GM21423 (cell line): Measurements from ENCODE around the gene ELMO1.
A peak's percentile ranks its signal among the peaks of the same experiment; 100 is the strongest.

Experiments used
- ATAC-seq: cut with Tn5 transposase; IDR thresholded peaks from one replicate; pipeline ENCODE4 v1.9.1; 2021; ENCODE audit warnings: mild to moderate bottlenecking, moderate library complexity; ENCODE audit not compliant: unreplicated experiment

ELMO1 gene

DNA sequence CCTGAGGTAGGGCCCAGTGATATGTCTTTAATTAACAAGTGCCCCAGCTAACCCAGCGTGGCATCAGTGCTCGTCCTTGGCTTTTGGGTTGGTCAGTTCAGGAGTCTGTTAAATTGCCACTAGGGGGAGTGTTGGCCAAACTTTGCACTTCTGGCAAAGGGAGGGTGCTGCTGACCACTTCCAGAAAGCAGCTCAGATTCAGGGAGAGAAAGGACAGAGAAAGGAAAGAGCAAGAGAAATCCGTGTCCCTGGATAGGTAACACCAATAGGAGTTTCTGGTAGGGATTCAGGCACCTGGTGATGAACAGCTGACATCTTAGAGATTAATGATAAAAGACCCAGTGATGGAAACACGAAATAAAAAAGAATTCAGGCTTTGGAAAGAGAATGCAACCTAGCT is 481.3 kb downstream of the ELMO1 start:
- ATAC-seq = no peak

DNA sequence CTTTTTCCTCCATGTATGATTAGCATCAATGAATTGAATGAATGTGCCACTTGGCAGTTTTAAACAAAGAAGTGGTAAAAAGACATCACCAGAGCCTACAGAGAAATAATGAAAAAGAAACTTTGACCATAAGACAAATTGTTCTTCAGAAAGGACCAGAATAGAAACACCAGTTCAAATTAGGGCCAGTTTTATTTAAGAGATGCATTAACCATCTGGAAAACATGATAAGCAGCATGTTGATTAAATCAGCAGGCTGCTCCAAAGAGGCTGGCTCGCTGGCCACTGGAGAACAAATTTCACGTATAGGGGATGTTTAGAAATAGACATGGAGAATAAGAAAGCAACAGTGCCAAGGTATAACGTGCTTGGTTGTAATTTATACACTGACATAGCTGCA is 482.0 kb downstream of the ELMO1 start:
- no peak for ATAC-seq

DNA sequence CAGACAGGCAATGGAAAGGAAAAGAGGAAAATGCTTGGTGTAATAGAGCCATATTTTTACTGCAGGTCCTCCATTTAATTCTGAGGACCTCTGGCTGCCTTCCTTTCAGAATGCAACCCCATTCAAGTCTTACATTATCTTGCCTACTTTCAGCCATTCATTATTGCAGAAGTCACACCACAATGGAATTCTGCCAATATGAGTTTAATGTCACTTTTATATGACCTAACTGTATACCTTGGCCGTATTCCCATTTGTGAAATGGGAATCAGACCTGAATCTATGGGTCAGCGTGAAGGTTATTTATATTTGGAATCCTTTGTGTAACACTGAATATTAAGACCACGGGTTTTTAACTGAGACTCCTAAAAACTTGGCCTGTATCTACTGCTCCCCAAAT is 482.6 kb downstream of the ELMO1 start:
- ATAC-seq = no peak

DNA sequence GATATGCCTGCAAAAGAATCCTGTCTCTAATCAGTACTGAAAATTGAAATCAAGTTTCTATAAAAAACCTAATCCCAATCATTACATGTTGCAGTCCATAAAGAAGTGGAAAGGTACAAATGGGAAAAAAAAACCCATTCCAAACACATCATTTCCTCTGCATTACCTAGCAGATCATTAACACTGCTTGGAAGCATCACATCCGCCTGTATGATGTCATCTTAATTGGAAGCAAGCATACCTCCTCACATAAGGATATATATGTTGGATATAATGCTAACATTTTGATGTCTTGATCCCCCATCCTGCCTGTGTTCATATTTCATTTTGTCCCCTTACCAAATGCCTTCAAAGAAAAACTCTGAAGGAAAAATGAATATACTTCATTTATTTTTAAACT is 483.0 kb downstream of the ELMO1 start:
- ATAC-seq = no peak

DNA sequence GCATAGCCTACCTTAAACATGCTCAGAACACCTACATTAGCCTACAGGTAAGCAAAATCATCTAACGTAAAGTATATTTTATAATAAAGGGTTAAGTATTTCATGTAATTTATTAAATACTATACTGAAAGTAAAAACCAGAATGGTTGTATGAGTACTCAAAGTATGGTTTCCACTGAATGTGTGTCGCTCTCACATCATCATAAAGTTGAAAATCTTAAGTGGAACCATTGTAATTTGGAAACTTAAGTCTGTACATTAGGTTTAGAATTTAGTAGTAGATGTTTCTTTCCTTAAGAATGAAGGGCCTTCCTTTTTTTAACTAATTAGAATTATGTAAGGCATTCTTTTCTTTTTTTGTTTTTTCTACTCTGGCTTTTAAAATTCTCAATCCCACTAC is 484.4 kb downstream of the ELMO1 start:
- ATAC-seq = no peak

DNA sequence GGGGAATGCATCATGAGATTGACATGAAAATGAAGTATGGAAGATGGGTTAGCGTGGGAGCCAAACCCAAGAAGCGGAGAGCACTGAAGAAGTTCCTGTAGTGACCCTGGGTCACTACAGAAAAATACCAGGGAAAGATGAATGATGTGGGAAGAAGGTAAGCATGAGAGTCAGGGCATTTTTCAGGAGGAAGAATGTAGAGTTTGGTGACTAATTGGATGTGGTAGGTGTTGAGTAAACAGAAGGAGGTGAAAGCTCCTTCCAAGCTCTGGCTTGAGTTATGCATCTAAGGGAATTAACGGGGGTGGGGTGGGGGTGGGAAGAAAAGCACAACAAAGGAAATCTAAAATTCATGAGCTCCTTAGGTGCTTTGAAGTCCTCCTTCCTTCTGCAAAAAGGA is 486.3 kb downstream of the ELMO1 start:
- ATAC-seq = no peak

DNA sequence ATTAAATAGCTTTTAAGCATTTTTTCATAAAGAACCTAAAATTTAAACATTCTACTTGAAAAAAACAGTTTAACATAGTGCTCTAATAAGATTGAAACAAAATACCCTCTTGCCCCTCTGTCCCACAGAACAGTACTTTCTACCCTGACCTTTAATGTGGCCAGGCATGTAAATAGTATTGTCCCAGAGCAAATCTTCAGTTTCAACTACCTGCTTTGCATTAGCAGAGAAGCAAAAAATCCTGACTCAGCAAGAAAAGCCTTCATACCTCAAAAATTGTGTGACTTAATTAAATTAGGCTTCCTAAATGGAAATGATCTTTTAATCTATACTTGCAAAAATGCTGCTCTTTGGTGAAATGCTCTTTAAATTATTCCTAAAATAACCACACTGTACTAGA is 487.0 kb downstream of the ELMO1 start:
- ATAC-seq = no peak

DNA sequence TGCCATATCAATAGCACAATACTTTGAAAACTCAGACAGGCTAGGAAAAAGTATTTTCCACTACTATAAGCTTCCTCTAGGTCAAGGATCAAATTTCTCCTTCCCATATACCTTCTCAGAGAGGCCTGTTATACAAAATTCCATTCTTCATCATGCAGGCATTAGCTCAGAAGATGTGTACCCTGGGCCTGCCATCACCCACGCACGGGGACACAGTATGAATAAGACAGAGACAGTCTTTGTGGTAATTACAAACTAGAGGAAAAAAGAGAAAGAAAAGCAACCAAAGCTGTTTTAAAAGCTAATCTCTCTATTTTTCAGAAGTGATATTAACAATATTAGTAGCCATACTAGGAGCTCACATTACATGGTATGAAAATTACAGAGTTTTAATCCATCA is 487.6 kb downstream of the ELMO1 start:
- no peak for ATAC-seq

DNA sequence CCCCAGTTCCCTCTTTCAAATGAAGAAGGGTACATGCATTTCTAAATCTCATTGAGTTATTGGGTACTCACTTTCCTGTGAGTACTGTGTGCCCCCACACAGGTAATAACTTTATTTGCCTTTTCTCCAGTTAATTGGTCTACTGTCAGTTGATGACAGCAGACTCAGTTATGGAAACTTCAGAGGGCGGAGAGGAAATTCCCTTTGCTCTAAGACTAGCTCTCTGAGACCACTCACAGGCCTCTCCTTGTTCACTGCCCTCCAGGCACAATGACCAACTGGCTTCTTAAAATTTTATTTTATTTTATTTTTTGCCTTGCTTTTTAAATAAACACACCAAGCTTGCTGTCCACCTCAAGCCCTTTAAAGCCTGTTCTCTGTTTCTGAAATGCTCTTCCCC is 488.6 kb downstream of the ELMO1 start:
- ATAC-seq = no peak

DNA sequence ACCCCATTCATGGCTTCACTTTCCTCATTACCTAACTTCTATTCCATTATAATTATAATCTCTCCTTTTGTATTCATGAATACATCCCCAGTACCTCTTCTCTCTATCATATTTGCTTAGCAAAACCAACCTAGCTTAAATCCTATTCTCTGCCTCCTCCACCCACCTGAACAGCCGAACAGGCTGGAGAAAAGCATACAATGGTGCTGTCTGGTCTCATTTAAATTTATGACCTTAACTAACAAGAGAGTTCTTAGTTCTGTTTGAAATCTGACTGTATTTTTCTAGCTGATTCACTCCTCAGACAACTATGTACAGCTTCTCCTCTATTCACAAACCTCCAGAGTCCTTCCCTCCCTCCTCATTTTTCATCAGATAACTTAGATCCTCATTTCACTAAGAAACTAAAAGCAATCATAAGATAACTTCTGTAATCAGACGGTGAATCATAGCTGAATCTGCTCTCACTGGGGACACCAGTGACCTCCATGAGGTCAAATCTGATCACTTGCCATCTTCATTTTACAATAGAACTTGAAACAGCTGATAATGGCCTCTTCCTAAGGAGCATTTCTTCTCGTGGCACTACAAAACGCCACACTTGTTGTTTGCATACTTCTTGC is 490.4 kb downstream of the ELMO1 start:
- no peak for ATAC-seq

DNA sequence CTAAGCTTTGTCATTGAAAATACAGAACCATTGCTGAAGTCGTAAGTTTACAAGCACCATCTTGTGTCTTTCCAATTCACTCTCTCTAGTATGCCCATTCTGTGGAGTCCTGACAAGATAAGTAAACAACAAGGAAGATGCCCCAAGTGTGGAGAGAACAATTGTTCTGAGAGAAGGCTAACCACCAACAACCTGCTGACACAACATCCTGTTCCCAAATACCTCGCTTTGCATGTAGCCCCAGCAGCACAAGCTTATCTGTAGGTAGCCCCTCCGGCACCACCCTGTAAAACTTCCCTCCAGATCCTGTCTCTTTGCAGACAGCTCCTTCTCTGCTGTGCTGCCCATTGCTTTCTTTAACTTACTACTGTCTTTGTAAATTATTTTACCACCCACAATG is 491.0 kb downstream of the ELMO1 start:
- ATAC-seq = no peak

DNA sequence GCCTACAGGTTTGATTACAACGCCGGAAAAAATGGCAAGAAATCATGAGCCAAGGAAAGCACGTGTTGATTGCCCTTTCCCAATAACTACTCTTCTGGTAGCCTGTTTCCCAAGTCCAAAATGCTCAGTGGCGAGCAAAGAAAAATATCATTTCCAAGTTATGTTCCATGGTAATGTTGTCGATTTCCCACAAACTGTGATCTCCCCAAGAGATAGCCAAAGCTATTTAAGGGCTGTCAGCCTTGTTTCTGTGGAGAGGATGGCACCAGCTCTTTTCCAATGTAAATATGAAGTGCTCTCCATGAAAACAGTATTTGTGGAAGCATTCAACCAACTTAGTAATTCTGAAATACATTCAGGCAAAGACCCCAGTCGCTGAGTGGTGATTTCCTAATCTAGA is 491.9 kb downstream of the ELMO1 start:
- no peak for ATAC-seq

DNA sequence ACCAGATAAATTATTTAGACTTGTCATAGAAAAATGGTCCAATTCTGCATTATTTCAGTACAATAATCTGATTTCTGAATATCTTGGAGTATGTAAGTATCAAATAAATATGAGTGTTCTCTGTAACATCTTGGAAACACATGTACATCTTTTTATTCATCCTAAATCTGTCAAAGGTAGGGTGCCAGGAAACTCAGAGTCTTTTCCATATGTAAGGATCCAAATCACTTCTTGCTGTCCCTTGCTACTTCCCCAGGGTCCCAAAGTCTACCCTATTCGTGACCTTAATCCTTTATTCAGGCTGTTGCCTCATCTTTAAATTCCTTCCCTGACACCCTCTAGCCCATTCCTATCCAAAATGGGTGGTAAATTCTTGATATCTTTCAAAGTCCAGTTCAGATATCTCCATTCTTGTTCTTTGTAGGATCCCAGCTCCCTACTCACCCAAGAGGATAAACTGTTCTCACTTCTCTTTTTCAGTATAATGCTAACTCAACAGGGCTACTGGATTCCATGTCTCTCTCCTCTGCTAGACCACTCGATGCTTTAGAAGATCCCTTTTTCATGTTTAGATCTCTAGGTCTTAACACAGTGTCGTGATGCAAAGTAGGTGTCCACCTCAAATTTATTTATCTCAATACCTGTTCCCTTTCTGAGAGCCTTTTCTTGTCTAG is 493.1 kb downstream of the ELMO1 start:
- no peak for ATAC-seq

DNA sequence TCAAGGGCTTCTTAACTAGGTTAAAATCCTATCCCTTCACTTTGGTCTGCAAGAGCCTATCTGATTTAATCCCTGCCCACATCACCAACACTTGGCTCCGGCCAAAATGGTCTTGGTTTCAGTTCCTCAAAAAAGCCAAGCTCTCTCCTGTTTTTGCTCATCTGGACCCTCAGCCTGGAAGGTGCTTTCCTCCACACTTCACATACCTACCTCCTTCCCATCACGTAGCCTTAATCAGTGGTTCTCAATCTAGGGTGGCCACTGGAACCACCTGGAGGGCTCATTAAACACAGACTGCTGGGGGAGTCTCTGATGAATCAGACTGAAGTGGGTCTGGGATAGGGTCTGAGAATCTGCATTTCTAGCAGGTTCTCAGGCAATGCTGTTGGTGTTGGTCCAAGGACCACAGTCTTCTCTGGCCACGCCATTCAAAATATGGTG is 497.4 kb downstream of the ELMO1 start:
- peak; percentile 95 for ATAC-seq

DNA sequence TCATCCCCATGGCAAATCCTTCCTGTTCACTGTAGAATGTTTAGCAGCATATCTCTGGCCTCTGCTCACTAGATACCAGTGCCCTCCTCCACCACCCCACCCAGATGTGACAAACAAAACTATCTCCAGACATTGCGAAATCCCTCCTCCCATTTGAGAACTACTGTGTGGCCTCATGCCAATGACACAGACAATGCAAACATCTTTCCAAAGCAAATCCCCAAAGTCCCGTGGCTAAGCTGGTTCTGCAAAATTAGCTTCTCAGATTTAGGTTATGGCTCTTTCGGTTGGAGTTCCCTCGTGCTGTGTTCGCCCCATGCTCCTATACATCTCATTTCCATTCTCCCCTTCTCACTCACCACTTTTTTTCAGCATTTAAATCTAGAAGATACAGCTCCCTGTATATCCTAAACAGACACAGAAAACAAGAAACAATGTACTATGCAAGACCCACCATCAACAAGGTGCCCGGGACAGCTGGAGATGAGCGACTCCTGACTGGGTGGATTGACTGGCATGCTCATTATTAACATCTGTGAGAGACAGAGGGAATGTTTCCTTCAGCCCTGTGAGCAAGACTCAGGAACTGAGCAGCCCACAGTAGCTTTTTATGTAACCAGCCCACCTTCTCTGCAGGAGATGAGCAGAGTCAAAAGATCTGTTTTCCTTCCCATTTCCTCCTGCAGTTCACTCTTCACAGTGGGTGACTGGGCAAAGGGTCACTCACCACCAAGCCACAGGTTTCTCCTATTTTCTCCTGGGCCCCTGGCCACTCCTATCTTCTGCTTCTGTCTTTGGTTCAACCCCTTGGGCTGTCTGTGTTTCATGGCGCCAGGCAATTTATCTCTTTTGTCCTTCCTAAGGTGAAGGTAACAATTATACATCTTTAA is 498.7 kb downstream of the ELMO1 start:
- ATAC-seq = no peak

DNA sequence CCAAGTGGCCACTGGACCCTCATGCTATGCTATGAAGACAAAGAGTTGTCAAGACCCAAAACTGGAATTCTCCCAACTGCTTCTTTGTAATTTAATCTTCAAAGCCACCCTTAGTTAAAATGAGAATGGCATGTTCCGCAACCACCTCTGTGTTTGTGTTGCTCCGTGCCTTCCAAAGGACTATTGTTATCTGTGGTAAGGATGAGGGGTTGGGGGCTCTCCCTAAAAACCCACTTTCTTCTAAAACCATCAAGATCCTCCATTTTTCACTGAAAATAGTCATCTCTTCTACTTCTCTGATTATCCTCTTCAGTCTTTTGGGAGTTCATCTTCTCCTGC is 502.3 kb downstream of the ELMO1 start:
- ATAC-seq = no peak

DNA sequence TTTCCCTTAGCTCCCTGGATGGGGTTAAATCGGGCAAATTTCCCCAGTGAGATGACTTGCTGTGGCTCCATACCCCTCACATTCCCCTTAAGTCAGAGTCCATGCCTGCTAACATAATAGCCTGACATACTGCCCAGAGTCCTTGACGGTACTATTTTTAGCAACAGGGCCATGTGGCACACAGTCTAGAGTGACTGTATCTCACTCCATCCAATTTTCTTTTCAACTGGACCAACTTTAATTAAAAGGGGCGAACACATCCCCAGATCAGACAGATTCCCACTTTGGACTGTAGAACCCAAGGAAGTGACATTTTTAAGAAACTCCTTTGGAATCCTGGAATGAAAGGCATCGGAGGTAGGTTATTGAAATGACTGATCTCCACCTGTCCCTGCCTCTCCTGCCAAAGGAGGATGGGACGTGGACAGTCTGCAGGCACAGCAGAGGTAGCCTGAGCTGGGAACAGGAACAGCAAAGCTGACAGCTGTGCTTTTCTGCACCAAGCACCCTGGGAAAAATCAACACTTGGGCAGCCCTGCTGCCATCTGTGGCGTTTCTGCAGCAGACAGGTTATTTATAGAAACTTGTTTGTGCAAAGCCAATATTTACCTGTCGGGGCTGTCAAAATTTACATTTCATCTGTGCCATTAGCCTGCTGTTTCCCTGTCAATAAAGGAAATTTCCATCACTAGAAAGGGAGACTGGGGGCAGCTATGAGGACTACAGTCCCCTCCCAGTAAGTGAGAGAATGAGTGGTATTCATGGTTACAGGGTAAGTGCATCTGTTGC is 502.9 kb downstream of the ELMO1 start:
- no peak for ATAC-seq

DNA sequence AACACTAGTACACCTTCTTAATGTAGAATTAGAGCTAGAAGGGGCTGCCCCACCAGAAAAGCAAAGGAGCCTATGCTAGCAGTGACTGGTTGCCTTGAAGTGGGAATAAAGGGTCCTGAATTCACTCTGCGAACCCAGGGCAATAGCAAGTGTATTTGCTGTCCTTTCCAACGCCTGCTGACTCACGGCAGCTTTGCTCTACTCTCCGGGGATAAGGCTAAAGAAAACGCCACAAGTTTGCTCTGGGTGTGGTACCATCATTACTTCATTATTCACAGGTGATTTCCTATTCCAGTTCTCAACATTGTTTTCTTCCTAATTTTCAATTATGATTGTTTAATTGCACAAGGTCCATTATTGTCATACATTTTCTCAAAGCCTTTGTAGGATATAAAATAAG is 503.8 kb downstream of the ELMO1 start:
- ATAC-seq = no peak

DNA sequence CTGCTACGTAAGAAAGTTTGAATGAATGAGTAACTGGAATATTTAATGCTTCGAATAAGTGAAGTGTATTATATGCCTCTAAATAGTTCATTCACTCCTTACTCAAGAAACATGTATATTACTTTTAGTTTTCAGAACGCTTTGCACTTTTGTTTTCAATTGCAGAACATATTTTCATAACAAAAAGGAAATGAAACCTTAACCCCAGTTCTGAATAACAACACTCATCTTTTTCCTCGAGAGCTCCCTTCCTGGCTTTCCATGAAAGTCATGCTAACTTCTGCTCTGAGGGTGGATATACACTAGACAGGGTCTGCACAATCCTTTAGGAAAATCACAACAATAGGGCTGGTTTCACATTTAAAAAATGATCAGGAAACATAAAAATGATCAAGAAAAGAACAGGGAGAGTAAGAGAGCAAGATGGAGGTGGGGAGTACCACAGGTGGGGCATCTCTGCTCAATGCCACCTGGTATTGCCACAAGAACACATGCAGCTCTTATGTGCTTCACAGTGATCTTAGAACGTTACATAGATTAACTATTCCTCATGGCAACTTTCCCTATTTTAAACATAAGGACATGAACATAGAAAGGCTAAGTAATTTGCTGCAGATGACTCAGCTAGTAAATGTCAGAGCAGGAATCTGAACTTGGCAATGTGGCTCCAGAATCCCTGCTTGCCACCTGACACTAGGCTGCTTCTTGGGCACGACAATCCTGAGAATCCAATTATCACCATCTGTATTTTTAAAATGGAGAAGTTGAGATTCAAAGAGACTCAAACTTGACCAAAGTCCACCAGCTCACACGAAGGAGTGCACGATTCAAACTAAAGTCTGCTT is 504.9 kb downstream of the ELMO1 start:
- peak; percentile 52 for ATAC-seq

DNA sequence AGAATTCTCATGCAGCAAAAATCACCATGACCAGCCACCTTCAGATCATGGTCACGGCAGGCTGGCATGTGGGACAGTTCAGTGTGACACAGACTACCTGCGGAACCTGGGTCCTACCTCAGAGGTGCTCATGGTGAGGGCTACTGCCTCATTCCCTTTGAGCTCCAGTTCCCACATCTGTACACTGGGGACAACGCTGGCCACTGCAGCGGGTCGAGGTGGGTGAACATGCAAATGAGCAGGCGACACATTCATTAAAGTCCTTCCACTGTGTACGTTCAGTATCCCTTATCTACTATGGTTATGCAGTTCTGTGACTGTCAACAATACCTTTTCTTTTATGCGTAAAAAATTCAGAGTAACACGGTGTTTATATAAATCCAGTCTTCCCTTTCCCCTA is 505.7 kb downstream of the ELMO1 start:
- no peak for ATAC-seq
